ENCODE results near the gene TNFRSF25. TPM values are rescaled to one million over a fixed set of nuclear protein-coding genes. Genes with fewer than 3 reads are reported as not detected.
A peak's percentile ranks its signal among the peaks of the same experiment; 100 is the strongest.

The TNFRSF25 gene
- total and polyA plus RNA-seq, 2 experiments from 2014 or later = 7.1 to 14.0 TPM

GRCh38 chr1:6473156-6473555 is 7.2 kb upstream of the TNFRSF25 start:
- Histone ChIP-seq H3K36me3 (replicated peaks; ENCODE audit: insufficient read depth, low read depth) (no peaks in the 10 kb centered on the region), H3K9me2 (replicated peaks; ENCODE audit: insufficient read depth) (no peaks in the 10 kb centered on the region), H2AFZ (no peak overlapping the region), H3K27me3 (no peaks in the 10 kb centered on the region), H4K20me1 (ENCODE audit: insufficient read depth, poor library complexity, severe bottlenecking) (no peaks in the 10 kb centered on the region), H3K4me3 (no peak overlapping the region), H3K27ac (no peak overlapping the region), H3K9me3 (ENCODE audit: low read depth) (no peaks in the 10 kb centered on the region), H3K79me2 (no peaks in the 10 kb centered on the region), H3K4me1 (ENCODE audit: insufficient read depth) (peaks cover 19% of the 10 kb centered on the region), H3K4me2 (no peak overlapping the region)
- TF ChIP-seq EZH2 (IDR thresholded peaks at IDR 0.05; ENCODE audit: borderline replicate concordance) (no peak), EZH2phosphoT487 (IDR thresholded peaks at IDR 0.05; ENCODE audit: low read depth, severe bottlenecking, unreplicated experiment) (no peak), CTCF (IDR thresholded peaks at IDR 0.05; ENCODE audit: poor library complexity) (no peak)
- DNase-seq (ENCODE audit: low spot score) = no peak
- 94% methylated on average over 9 of the region's 18 CpGs for WGBS (ENCODE audit: low lambda C conversion rate, missing lambda C conversion rate)

GRCh38 chr1:6472391-6472790 is 6.4 kb upstream of the TNFRSF25 start:
- no peak for DNase-seq (ENCODE audit: low spot score)
- no peak overlapping the region for H3K4me3 ChIP-seq
- peak overlapping the region; percentile 63 for H3K27ac ChIP-seq
- no peak overlapping the region for H2AFZ ChIP-seq
- WGBS (ENCODE audit: low lambda C conversion rate, missing lambda C conversion rate) = 95% methylated on average over 10 of the region's 10 CpGs
- H3K9me3 ChIP-seq (ENCODE audit: low read depth) = no peaks in the 10 kb centered on the region
- no peaks in the 10 kb centered on the region for H3K9me2 ChIP-seq (replicated peaks; ENCODE audit: insufficient read depth)
- H3K4me1 ChIP-seq (ENCODE audit: insufficient read depth) = peaks cover 17% of the 10 kb centered on the region
- H3K27me3 ChIP-seq = no peaks in the 10 kb centered on the region
- H4K20me1 ChIP-seq (ENCODE audit: insufficient read depth, poor library complexity, severe bottlenecking) = no peaks in the 10 kb centered on the region
- TF ChIP-seq CTCF (IDR thresholded peaks at IDR 0.05; ENCODE audit: poor library complexity) = peak; percentile 20
- no peak for TF ChIP-seq EZH2phosphoT487 (IDR thresholded peaks at IDR 0.05; ENCODE audit: low read depth, severe bottlenecking, unreplicated experiment)
- H3K4me2 ChIP-seq = no peak overlapping the region
- H3K36me3 ChIP-seq (replicated peaks; ENCODE audit: insufficient read depth, low read depth) = no peaks in the 10 kb centered on the region
- no peaks in the 10 kb centered on the region for H3K79me2 ChIP-seq

- no peak for TF ChIP-seq EZH2phosphoT487 (IDR thresholded peaks at IDR 0.05; ENCODE audit: low read depth, severe bottlenecking, unreplicated experiment)
- no peak for TF ChIP-seq CTCF (IDR thresholded peaks at IDR 0.05; ENCODE audit: poor library complexity)
- TF ChIP-seq EZH2 (IDR thresholded peaks at IDR 0.05; ENCODE audit: borderline replicate concordance) = no peak
- DNase-seq (ENCODE audit: low spot score) = peak; percentile 60
- Histone ChIP-seq H3K9me2 (replicated peaks; ENCODE audit: insufficient read depth) (no peaks in the 10 kb centered on the region), H3K79me2 (no peaks in the 10 kb centered on the region), H3K9me3 (ENCODE audit: low read depth) (no peaks in the 10 kb centered on the region), H2AFZ (no peak overlapping the region), H3K4me2 (no peak overlapping the region), H3K27ac (peak overlapping the region; percentile 74), H4K20me1 (ENCODE audit: insufficient read depth, poor library complexity, severe bottlenecking) (no peaks in the 10 kb centered on the region), H3K4me3 (no peak overlapping the region), H3K4me1 (ENCODE audit: insufficient read depth) (peaks cover 13% of the 10 kb centered on the region), H3K36me3 (replicated peaks; ENCODE audit: insufficient read depth, low read depth) (no peaks in the 10 kb centered on the region), H3K27me3 (no peaks in the 10 kb centered on the region)
- 90% methylated on average over 7 of the region's 7 CpGs for WGBS (ENCODE audit: low lambda C conversion rate, missing lambda C conversion rate)
These were observed 6.0 kb upstream of the TNFRSF25 start for GRCh38 chr1:6471970-6472368.
